Muscle layer of duodenum (tissue), 2 donors: ENCODE measurements around the gene POU2AF2.
"Not testable (repeated sequence)": the region's sequence is repeated elsewhere in the genome, so short reads cannot be mapped to it uniquely, and the experiment has no call there.

ENCODE experiments used
- H3K27ac ChIP-seq: one replicate; pipeline ENCODE4 v1.7.0; 2013; ENCODE audit warnings: mild to moderate bottlenecking, low read length
- H3K27me3 ChIP-seq: one replicate; pipeline ENCODE4 v1.7.0; 2013; ENCODE audit warnings: low read depth, mild to moderate bottlenecking, control low read depth, low read length
- H3K36me3 ChIP-seq, 2 donors: one replicate each; pipeline ENCODE4 v1.7.0; 2013; ENCODE audit warnings: low read length in 2 of 2, control low read depth in 1 of 2, mild to moderate bottlenecking in 1 of 2; ENCODE audit not compliant: insufficient read depth in 2 of 2, control insufficient read depth in 1 of 2
- H3K4me1 ChIP-seq, 2 donors: one replicate each; pipeline ENCODE4 v1.7.0; 2013; ENCODE audit warnings: low read length in 2 of 2, mild to moderate bottlenecking in 2 of 2, control low read depth in 1 of 2, moderate library complexity in 1 of 2; ENCODE audit not compliant: insufficient read depth in 2 of 2, control insufficient read depth in 1 of 2
- H3K4me3 ChIP-seq, 2 donors: one replicate each; pipeline ENCODE4 v1.7.0; 2013; ENCODE audit warnings: low read length in 2 of 2, low read depth in 1 of 2, mild to moderate bottlenecking in 1 of 2
- H3K9me3 ChIP-seq, 2 donors: one replicate each; pipeline ENCODE4 v1.7.0; 2013; ENCODE audit warnings: low read length in 2 of 2, control low read depth in 1 of 2, mild to moderate bottlenecking in 1 of 2; ENCODE audit not compliant: control insufficient read depth in 1 of 2
- donor health status: healthy.

Gene POU2AF2

GRCh38 chr11:111305162-111305802 lies 59.8 kb downstream of the POU2AF2 start:
- Histone ChIP-seq H3K36me3 (no peaks in the 10 kb centered on the region), H3K9me3 (no peaks in the 10 kb centered on the region), H3K4me3 (no peak overlapping the region), H3K27me3 (no peaks in the 10 kb centered on the region), H3K27ac (no peak overlapping the region), H3K4me1 (peaks cover 12 to 13% of the 10 kb centered on the region in 2 donors)

- Histone ChIP-seq H3K9me3 (no peaks in the 10 kb centered on the region), H3K27me3 (no peaks in the 10 kb centered on the region), H3K27ac (no peak overlapping the region), H3K36me3 (no peaks in the 10 kb centered on the region), H3K4me1 (peaks cover 9 to 12% of the 10 kb centered on the region in 2 donors), H3K4me3 (no peak overlapping the region)
Measured at GRCh38 chr11:111305876-111306275, 60.4 kb downstream of the POU2AF2 start.

- H3K27me3 ChIP-seq = no peaks in the 10 kb centered on the region
- no peaks in the 10 kb centered on the region for H3K9me3 ChIP-seq
- H3K27ac ChIP-seq = no peak overlapping the region
- no peaks in the 10 kb centered on the region for H3K36me3 ChIP-seq
- H3K4me3 ChIP-seq = no peak overlapping the region
- H3K4me1 ChIP-seq = peaks cover 9 to 12% of the 10 kb centered on the region in 2 donors
Measured at GRCh38 chr11:111306321-111306720, 60.8 kb downstream of the POU2AF2 start.

GRCh38 chr11:111307472-111308108 lies 62.1 kb downstream of the POU2AF2 start:
- no peak overlapping the region for H3K27ac ChIP-seq
- no peaks in the 10 kb centered on the region for H3K27me3 ChIP-seq

GRCh38 chr11:111308140-111308539 lies 62.6 kb downstream of the POU2AF2 start:
- Histone ChIP-seq H3K36me3 (no peaks in the 10 kb centered on the region), H3K27ac (no peak overlapping the region), H3K9me3 (no peaks in the 10 kb centered on the region), H3K4me1 (peaks cover 2 to 8% of the 10 kb centered on the region in 2 donors), H3K4me3 (no peak overlapping the region), H3K27me3 (no peaks in the 10 kb centered on the region)

More at GRCh38 chr11:111307472-111308108, 62.1 kb downstream of the POU2AF2 start:
- H3K36me3 ChIP-seq = no peaks in the 10 kb centered on the region
- peaks cover 7 to 9% of the 10 kb centered on the region in 2 donors for H3K4me1 ChIP-seq
- no peak overlapping the region for H3K4me3 ChIP-seq
- H3K9me3 ChIP-seq = no peaks in the 10 kb centered on the region

- no peaks in the 10 kb centered on the region for H3K27me3 ChIP-seq
- H3K27ac ChIP-seq = no peak overlapping the region
Measured at GRCh38 chr11:111309215-111309915, 63.8 kb downstream of the POU2AF2 start.

GRCh38 chr11:111310088-111310487 lies 64.6 kb downstream of the POU2AF2 start:
- Histone ChIP-seq H3K36me3 (no peaks in the 10 kb centered on the region), H3K27me3 (no peaks in the 10 kb centered on the region), H3K27ac (no peak overlapping the region), H3K4me1 (no peaks in the 10 kb centered on the region), H3K9me3 (no peaks in the 10 kb centered on the region), H3K4me3 (no peak overlapping the region)

More at GRCh38 chr11:111309215-111309915, 63.8 kb downstream of the POU2AF2 start:
- H3K4me3 ChIP-seq = no peak overlapping the region
- no peaks in the 10 kb centered on the region for H3K36me3 ChIP-seq
- H3K4me1 ChIP-seq = no peaks in the 10 kb centered on the region
- H3K9me3 ChIP-seq = no peaks in the 10 kb centered on the region

- H3K27me3 ChIP-seq = no peaks in the 10 kb centered on the region
- no peak overlapping the region for H3K4me3 ChIP-seq
- H3K9me3 ChIP-seq = no peaks in the 10 kb centered on the region
- H3K4me1 ChIP-seq = no peaks in the 10 kb centered on the region
- no peaks in the 10 kb centered on the region for H3K36me3 ChIP-seq
- no peak overlapping the region for H3K27ac ChIP-seq
Measured at GRCh38 chr11:111310723-111311122, 65.2 kb downstream of the POU2AF2 start.

GRCh38 chr11:111312076-111312475 lies 66.6 kb downstream of the POU2AF2 start:
- Histone ChIP-seq H3K36me3 (no peaks in the 10 kb centered on the region), H3K27me3 (no peaks in the 10 kb centered on the region), H3K4me3 (no peak overlapping the region), H3K4me1 (no peaks in the 10 kb centered on the region), H3K27ac (no peak overlapping the region), H3K9me3 (peaks cover 0 to 3% of the 10 kb centered on the region in 2 donors)

GRCh38 chr11:111319296-111319695 lies 73.8 kb downstream of the POU2AF2 start:
- Histone ChIP-seq H3K27me3 (no peaks in the 10 kb centered on the region), H3K4me1 (no peaks in the 10 kb centered on the region), H3K9me3 (peaks cover 0 to 3% of the 10 kb centered on the region in 2 donors), H3K36me3 (no peaks in the 10 kb centered on the region), H3K4me3 (no peak overlapping the region), H3K27ac (no peak overlapping the region)

GRCh38 chr11:111320199-111320598 lies 74.7 kb downstream of the POU2AF2 start:
- not testable (repeated sequence) for H3K4me1 ChIP-seq

More at GRCh38 chr11:111320199-111320598, 74.7 kb downstream of the POU2AF2 start:
- H3K4me3 ChIP-seq, H3K27me3 ChIP-seq, H3K9me3 ChIP-seq, H3K27ac ChIP-seq, H3K36me3 ChIP-seq: not testable (repeated sequence)
